ENCODE data around the gene PLA2G1B. TPM values are rescaled to one million over a fixed set of nuclear protein-coding genes. Genes with fewer than 3 reads are reported as not detected.
"Not testable (repeated sequence)": the region's sequence is repeated elsewhere in the genome, so short reads cannot be mapped to it uniquely, and the experiment has no call there.

Gene PLA2G1B
- total RNA-seq, 1 donor from 2014 or later = not detected

GRCh38 chr12:120335447-120335846 lies 7.9 kb upstream of the PLA2G1B start:
- TF ChIP-seq CTCF (IDR thresholded peaks at IDR 0.05) = peak in 1 of 3 experiments; percentile 26
- H3K27ac ChIP-seq; intact Hi-C loops (cut with DNase I); H3K4me3 ChIP-seq; DNase-seq (ENCODE audit: extremely low spot score in 2 of 2); H3K36me3 ChIP-seq; H3K27me3 ChIP-seq; H3K4me1 ChIP-seq; H3K9me3 ChIP-seq: not testable (repeated sequence)

- Histone ChIP-seq H3K36me3 (no peaks in the 10 kb centered on the region), H3K4me3 (no peak overlapping the region), H3K27me3 (no peaks in the 10 kb centered on the region), H3K9me3 (no peaks in the 10 kb centered on the region), H3K27ac (no peak overlapping the region), H3K4me1 (no peaks in the 10 kb centered on the region)
- no peak for DNase-seq (ENCODE audit: extremely low spot score in 2 of 2)
- intact Hi-C loops (cut with DNase I) = no loop called here
- TF ChIP-seq POLR2A (IDR thresholded peaks at IDR 0.05) (no peak), CTCF (IDR thresholded peaks at IDR 0.05) (no peak), POLR2AphosphoS5 (IDR thresholded peaks at IDR 0.05; ENCODE audit: insufficient read depth in 1 of 2, low read depth in 1 of 2) (no peak)
These were observed 4.9 kb upstream of the PLA2G1B start for GRCh38 chr12:120332523-120332922.

GRCh38 chr12:120332041-120332440 lies 4.5 kb upstream of the PLA2G1B start:
- no peaks in the 10 kb centered on the region for H3K27me3 ChIP-seq
- no peak for TF ChIP-seq CTCF (IDR thresholded peaks at IDR 0.05)
- no peak for TF ChIP-seq POLR2AphosphoS5 (IDR thresholded peaks at IDR 0.05; ENCODE audit: insufficient read depth in 1 of 2, low read depth in 1 of 2)
- H3K4me1 ChIP-seq = no peaks in the 10 kb centered on the region
- DNase-seq (ENCODE audit: extremely low spot score in 2 of 2) = no peak
- intact Hi-C loops (cut with DNase I) = no loop called here
- H3K36me3 ChIP-seq = no peaks in the 10 kb centered on the region
- H3K4me3 ChIP-seq = no peak overlapping the region
- H3K27ac ChIP-seq = no peak overlapping the region
- H3K9me3 ChIP-seq = no peaks in the 10 kb centered on the region

GRCh38 chr12:120331390-120331789 lies 3.8 kb upstream of the PLA2G1B start:
- Histone ChIP-seq H3K4me3 (no peak overlapping the region), H3K27ac (no peak overlapping the region), H3K9me3 (no peaks in the 10 kb centered on the region), H3K4me1 (no peaks in the 10 kb centered on the region), H3K27me3 (no peaks in the 10 kb centered on the region), H3K36me3 (no peaks in the 10 kb centered on the region)
- no peak for TF ChIP-seq CTCF (IDR thresholded peaks at IDR 0.05)
- TF ChIP-seq POLR2AphosphoS5 (IDR thresholded peaks at IDR 0.05; ENCODE audit: insufficient read depth in 1 of 2, low read depth in 1 of 2) = no peak
- TF ChIP-seq POLR2A (IDR thresholded peaks at IDR 0.05) = no peak
- DNase-seq (ENCODE audit: extremely low spot score in 2 of 2) = no peak
- intact Hi-C loops (cut with DNase I) = no loop called here

- TF ChIP-seq POLR2A (IDR thresholded peaks at IDR 0.05) (no peak), POLR2AphosphoS5 (IDR thresholded peaks at IDR 0.05; ENCODE audit: insufficient read depth in 1 of 2, low read depth in 1 of 2) (no peak), CTCF (IDR thresholded peaks at IDR 0.05) (no peak)
- Histone ChIP-seq H3K27me3 (no peaks in the 10 kb centered on the region), H3K36me3 (no peaks in the 10 kb centered on the region), H3K27ac (no peak overlapping the region), H3K4me3 (no peak overlapping the region), H3K9me3 (no peaks in the 10 kb centered on the region), H3K4me1 (no peaks in the 10 kb centered on the region)
- intact Hi-C loops (cut with DNase I) = no loop called here
- no peak for DNase-seq (ENCODE audit: extremely low spot score in 2 of 2)
These were observed 649 bp upstream of the PLA2G1B start for GRCh38 chr12:120328228-120328627.
